ENCODE measurements around the gene GET4. TPM values are rescaled to one million over a fixed set of nuclear protein-coding genes. Genes with fewer than 3 reads are reported as not detected.

The GET4 gene
- total RNA-seq, 1 experiment from 2014 or later: 90.9 TPM

GRCh38 chr7:907158-907980 is 31.0 kb downstream of the GET4 start:
- no peak overlapping the region for H3K27ac ChIP-seq (ENCODE audit: low read length)
- ChIA-PET CTCF (no interaction called here), POLR2A (no interaction called here)
- peak; percentile 28 for ATAC-seq
- no peak for DNase-seq (ENCODE audit: low read depth, low spot score)
- no peaks in the 10 kb centered on the region; the same call in 1 of the 2 replicates for H3K27me3 ChIP-seq (ENCODE audit: control insufficient read depth, insufficient read depth, low read length)
- TF ChIP-seq CTCF (IDR thresholded peaks at IDR 0.05): no peak
- H3K36me3 ChIP-seq (ENCODE audit: control insufficient read depth, insufficient read depth, low read length): no peaks in the 10 kb centered on the region
- peaks cover 5% of the 10 kb centered on the region; the same call in 1 of the 2 replicates for H3K4me1 ChIP-seq (ENCODE audit: control insufficient read depth, insufficient read depth, low read length)
- in situ Hi-C loops (cut with HindIII; ENCODE audit: low pct_unique_long_range_greater_than_20kb, low sequenced_read_pairs) (no loop called here), intact Hi-C loops (cut with micrococcal nuclease; ENCODE audit: unreplicated experiment) (no loop called here)
- BruUV-seq (replicated peaks): no TSS peak
- no peak overlapping the region for H3K4me3 ChIP-seq (ENCODE audit: low read depth in 2 of 2, low read length in 2 of 2)
- no peaks in the 10 kb centered on the region for H3K9me3 ChIP-seq (ENCODE audit: control insufficient read depth, insufficient read depth, low read depth, low read length)

GRCh38 chr7:908159-908581 is 31.8 kb downstream of the GET4 start:
- intact Hi-C loops (cut with micrococcal nuclease; ENCODE audit: unreplicated experiment): no loop called here
- in situ Hi-C loops (cut with HindIII; ENCODE audit: low pct_unique_long_range_greater_than_20kb, low sequenced_read_pairs): no loop called here
- ChIA-PET POLR2A (no interaction called here), CTCF (no interaction called here)
- ATAC-seq: peak; percentile 13; the same call in 1 of the 2 replicates
- Histone ChIP-seq H3K4me1 (ENCODE audit: control insufficient read depth, insufficient read depth, low read length) (peaks cover 5% of the 10 kb centered on the region; the same call in 1 of the 2 replicates), H3K27ac (ENCODE audit: low read length) (no peak overlapping the region), H3K36me3 (ENCODE audit: control insufficient read depth, insufficient read depth, low read length) (no peaks in the 10 kb centered on the region), H3K27me3 (ENCODE audit: control insufficient read depth, insufficient read depth, low read length) (no peaks in the 10 kb centered on the region; the same call in 1 of the 2 replicates), H3K9me3 (ENCODE audit: control insufficient read depth, insufficient read depth, low read depth, low read length) (no peaks in the 10 kb centered on the region), H3K4me3 (ENCODE audit: low read depth in 2 of 2, low read length in 2 of 2) (no peak overlapping the region)
- TF ChIP-seq SIN3A (IDR thresholded peaks at IDR 0.05; ENCODE audit: borderline replicate concordance, insufficient read depth, low read depth, low read length) (no peak), REST (IDR thresholded peaks at IDR 0.05; ENCODE audit: insufficient read depth in 1 of 2, low read depth in 2 of 2, low read length in 1 of 2) (no peak), CTCF (IDR thresholded peaks at IDR 0.05) (no peak), TCF7L2 (IDR thresholded peaks at IDR 0.05; ENCODE audit: low read depth, low read length) (no peak), POLR2AphosphoS5 (IDR thresholded peaks at IDR 0.05; ENCODE audit: low read depth, low read length) (no peak)
- BruUV-seq (replicated peaks): no TSS peak
- no peak for DNase-seq (ENCODE audit: low read depth, low spot score)

Measured in Panc1 (cell line).